Uterus (tissue), 4 donors: Measurements from ENCODE around the gene DDX42. TPM values are rescaled to one million over a fixed set of nuclear protein-coding genes. Genes with fewer than 3 reads are reported as not detected.

ENCODE experiments used
- DNase-seq, 2 donors: peaks; one replicate each; pipeline ENCODE4 v3.0.0-alpha.2; 2019 to 2020
- H3K27ac ChIP-seq, 2 donors: fragments of 200-600 bp; sonication (generic); 1 replicate in 1 of 2; 2 replicates in 1 of 2; pipeline ENCODE4 v1.5.1; 2016 to 2018
- H3K27me3 ChIP-seq, 2 donors: fragments of 200-600 bp; sonication (generic); one replicate each; pipeline ENCODE4 v1.5.1; 2018 to 2019; ENCODE audit warnings: control low read depth in 1 of 2
- H3K36me3 ChIP-seq, 2 donors: fragments of 200-600 bp; sonication (generic); one replicate each; pipeline ENCODE4 v1.5.1; 2019; ENCODE audit warnings: control low read depth in 1 of 2
- H3K4me1 ChIP-seq, 2 donors: fragments of 200-600 bp; sonication (generic); one replicate each; pipeline ENCODE4 v1.5.1; 2018 to 2019; ENCODE audit warnings: control low read depth in 1 of 2
- H3K4me3 ChIP-seq, 2 donors: fragments of 200-600 bp; sonication (generic); 1 replicate in 1 of 2; 2 replicates in 1 of 2; pipeline ENCODE4 v1.5.1; 2018 to 2019; ENCODE audit warnings: mild to moderate bottlenecking in 1 of 2
- H3K9me3 ChIP-seq, 2 donors: fragments of 200-600 bp; sonication (generic); one replicate each; pipeline ENCODE4 v1.5.1; 2019; ENCODE audit warnings: control low read depth in 1 of 2
- CTCF ChIP-seq, 4 experiments: fragments of 200-600 bp in 2 of 4; fragments of 450-650 bp in 2 of 4; sonication (generic) in 2 of 4; IDR thresholded peaks; one replicate each; pipeline ENCODE4 v1.5.1; 2016 to 2019; ENCODE audit warnings: antibody characterized with exemption in 4 of 4, mild to moderate bottlenecking in 2 of 4, moderate library complexity in 1 of 4
- POLR2A ChIP-seq, 2 donors: fragments of 450-650 bp; IDR thresholded peaks; one replicate each; pipeline ENCODE4 v1.6.1; 2016; ENCODE audit warnings: antibody characterized with exemption in 2 of 2, mild to moderate bottlenecking in 1 of 2, moderate library complexity in 1 of 2
- intact Hi-C: fragments of 100-400 bp; cut with DNase I; formaldehyde crosslinking; loops from one replicate; pipeline ENCODE4 v1.15.1; 2023; ENCODE audit warnings: low total_unique reads
- total RNA-seq, 4 donors: library from RNA; depleted of rRNA in 3 of 4; stranded (reverse); fragments of >200 nt in 3 of 4; gene quantifications; one replicate each; pipeline versions ENCODE4 v1.1.0 to v1.2.4, GENCODE V29; 2014 to 2023
- donor health status: DM: yes; HTN: yes; CAD: no.

Gene DDX42
- total RNA-seq, 4 donors from 2014 or later: 89.9 to 180 (median 150) TPM

DNA sequence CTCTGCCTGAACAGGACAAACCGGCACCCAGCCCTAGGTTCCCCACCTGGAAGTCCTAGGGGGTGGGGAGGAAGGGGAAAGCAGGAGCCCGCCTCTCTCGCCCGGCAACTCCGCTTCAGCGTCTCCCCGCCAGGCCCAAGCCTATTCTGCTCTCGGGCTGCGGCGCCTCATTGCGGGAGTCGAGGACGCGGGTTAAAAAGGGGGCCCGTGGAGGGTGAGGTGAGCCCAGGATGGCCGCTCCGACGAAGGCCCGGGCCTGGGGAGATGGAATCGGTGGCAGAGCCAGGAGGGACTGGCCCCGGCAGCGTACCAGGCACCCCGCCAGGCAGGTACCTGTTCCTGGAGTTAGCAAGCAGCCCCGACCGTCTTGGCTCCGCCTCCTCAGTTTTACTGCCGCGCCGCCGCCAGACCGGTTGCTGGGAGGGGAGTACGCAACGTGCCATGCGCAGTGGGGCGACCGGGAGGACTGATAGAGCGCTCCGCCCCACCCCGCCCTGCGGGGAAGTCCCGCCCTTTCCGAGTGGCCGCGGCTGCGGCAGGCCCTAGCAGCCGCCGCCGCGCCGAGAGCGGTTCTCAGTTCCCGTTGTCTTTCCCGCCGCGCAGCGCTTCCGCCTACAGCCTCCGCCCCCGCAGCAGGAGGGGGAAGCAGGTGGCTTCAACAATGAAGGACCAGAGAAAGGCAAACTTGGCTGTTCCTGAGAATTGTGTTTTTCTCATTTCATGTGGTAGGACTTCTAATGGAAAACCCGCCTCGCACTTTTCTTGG lies 32.4 kb upstream of the DDX42 start, which contains the start of gene STRADA:
STRADA (minus strand) TSS at position 392 of the 766 bp plus-strand sequence. CDS start 13,430 bp downstream, outside the sequence.
- peak within 1 kb of the TSS; percentile 86 to 94 for H3K27ac ChIP-seq
- peaks cover 0 to 7% of the 10 kb centered on the region in 2 donors for H3K4me1 ChIP-seq
- H3K4me3 ChIP-seq: peak within 1 kb of the TSS; percentile 83 to 90
- peak in 1 of 4 experiments; percentile 6 for TF ChIP-seq CTCF (IDR thresholded peaks at IDR 0.05)
- TF ChIP-seq POLR2A (IDR thresholded peaks at IDR 0.05): peak; percentile 80 to 83
- H3K27me3 ChIP-seq: no peaks in the 10 kb centered on the region
- no peaks in the 10 kb centered on the region for H3K36me3 ChIP-seq
- H3K9me3 ChIP-seq: no peaks in the 10 kb centered on the region
- peak; percentile 98 for DNase-seq
- intact Hi-C loops: no loop called here

GRCh38 chr17:63751806-63752205 lies 22.2 kb upstream of the DDX42 start:
- H3K36me3 ChIP-seq: no peaks in the 10 kb centered on the region
- TF ChIP-seq CTCF (IDR thresholded peaks at IDR 0.05) (no peak), POLR2A (IDR thresholded peaks at IDR 0.05) (no peak)
- H3K9me3 ChIP-seq: no peaks in the 10 kb centered on the region
- H3K4me3 ChIP-seq: no peak overlapping the region
- DNase-seq: no peak
- H3K4me1 ChIP-seq: no peaks in the 10 kb centered on the region
- H3K27me3 ChIP-seq: no peaks in the 10 kb centered on the region
- H3K27ac ChIP-seq: no peak overlapping the region
- intact Hi-C loops: no loop called here

DNA sequence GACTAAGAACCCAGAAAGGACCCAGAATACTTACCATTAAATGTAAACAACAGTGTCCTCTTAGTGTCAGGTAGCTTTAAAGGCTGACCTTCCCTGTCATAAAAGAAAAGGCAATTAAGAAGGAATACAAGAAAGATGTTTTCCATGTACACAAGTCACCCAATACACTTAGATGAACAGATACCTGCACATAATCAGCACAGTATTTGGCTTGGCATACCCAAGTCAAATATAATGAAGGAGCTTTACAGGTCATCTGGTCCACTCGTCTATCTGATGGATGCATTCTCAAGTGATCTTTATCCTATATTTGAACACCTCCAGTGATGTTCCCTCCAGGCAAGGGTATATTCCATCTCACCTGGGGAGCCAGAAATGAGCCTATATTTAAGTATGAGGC lies 21.3 kb upstream of the DDX42 start:
- no peak overlapping the region for H3K4me3 ChIP-seq
- no peaks in the 10 kb centered on the region for H3K9me3 ChIP-seq
- H3K27ac ChIP-seq: no peak overlapping the region
- no peaks in the 10 kb centered on the region for H3K4me1 ChIP-seq
- intact Hi-C loops: no loop called here
- no peaks in the 10 kb centered on the region for H3K36me3 ChIP-seq
- H3K27me3 ChIP-seq: no peaks in the 10 kb centered on the region
- no peak for DNase-seq
- no peak for TF ChIP-seq CTCF (IDR thresholded peaks at IDR 0.05)
- TF ChIP-seq POLR2A (IDR thresholded peaks at IDR 0.05): no peak

DNA sequence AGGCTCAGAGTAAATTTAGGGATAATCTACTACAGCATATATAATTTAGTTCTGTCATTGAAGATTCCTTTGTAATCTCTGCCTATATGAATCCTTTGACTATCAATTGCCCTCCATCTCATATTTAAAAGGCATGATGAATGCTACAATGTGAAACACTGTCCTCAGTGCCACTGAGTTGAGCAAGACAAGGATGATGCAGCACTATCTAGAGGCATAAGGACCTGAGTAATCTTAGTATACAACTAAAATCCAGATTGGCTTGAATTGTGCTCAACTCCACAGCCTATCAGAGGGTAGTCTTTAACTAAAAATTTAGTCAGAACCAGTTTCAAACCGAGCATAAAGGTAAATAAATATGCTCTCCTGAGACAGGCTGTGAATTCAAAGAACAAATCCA lies 20.8 kb upstream of the DDX42 start:
- H3K27me3 ChIP-seq: no peaks in the 10 kb centered on the region
- no peaks in the 10 kb centered on the region for H3K4me1 ChIP-seq
- H3K4me3 ChIP-seq: no peak overlapping the region
- TF ChIP-seq POLR2A (IDR thresholded peaks at IDR 0.05) (no peak), CTCF (IDR thresholded peaks at IDR 0.05) (no peak)
- no peaks in the 10 kb centered on the region for H3K9me3 ChIP-seq
- no peak for DNase-seq
- H3K36me3 ChIP-seq: no peaks in the 10 kb centered on the region
- intact Hi-C loops: no loop called here
- no peak overlapping the region for H3K27ac ChIP-seq

GRCh38 chr17:63754046-63754445 lies 19.9 kb upstream of the DDX42 start:
- intact Hi-C loops: no loop called here
- no peaks in the 10 kb centered on the region for H3K36me3 ChIP-seq
- no peaks in the 10 kb centered on the region for H3K9me3 ChIP-seq
- DNase-seq: no peak
- H3K4me3 ChIP-seq: no peak overlapping the region
- no peaks in the 10 kb centered on the region for H3K27me3 ChIP-seq
- no peaks in the 10 kb centered on the region for H3K4me1 ChIP-seq
- TF ChIP-seq POLR2A (IDR thresholded peaks at IDR 0.05) (no peak), CTCF (IDR thresholded peaks at IDR 0.05) (no peak)
- no peak overlapping the region for H3K27ac ChIP-seq
